HEK293 (cell line): ENCODE results near the gene CSRP1.
A peak's percentile ranks its signal among the peaks of the same experiment; 100 is the strongest.

Experiments
- BCL11B ChIP-seq: fragments of 450-650 bp; formaldehyde crosslinking; IDR thresholded peaks from 2 replicates; pipeline ENCODE4 v1.5.1; 2016; ENCODE audit warnings: low read depth, missing biosample characterization, missing genetic modification characterization
- HOXD13 ChIP-seq: sonication (generic); formaldehyde crosslinking; IDR thresholded peaks from 2 replicates; pipeline ENCODE4 v1.8.0; 2022; ENCODE audit warnings: missing genetic modification reagents, borderline replicate concordance
- KLF16 ChIP-seq: fragments of 450-650 bp; formaldehyde crosslinking; IDR thresholded peaks from 2 replicates; pipeline ENCODE4 v1.5.1; 2017; ENCODE audit warnings: missing biosample characterization, missing genetic modification characterization
- KLF7 ChIP-seq: fragments of 450-650 bp; formaldehyde crosslinking; IDR thresholded peaks from 2 replicates; pipeline ENCODE4 v1.5.1; 2016; ENCODE audit warnings: missing biosample characterization, missing genetic modification characterization, borderline replicate concordance
- RBAK ChIP-seq: fragments of 450-650 bp; formaldehyde crosslinking; IDR thresholded peaks from 2 replicates; pipeline ENCODE4 v1.5.1; 2016; ENCODE audit warnings: missing biosample characterization, missing genetic modification characterization
- TCF7L2 ChIP-seq: IDR thresholded peaks from 2 replicates; pipeline ENCODE4 v1.6.1; 2011; ENCODE audit warnings: low read depth, mild to moderate bottlenecking, inconsistent platforms, low read length, moderate library complexity, borderline replicate concordance
- ZBTB17 ChIP-seq: fragments of 450-650 bp; formaldehyde crosslinking; IDR thresholded peaks from 2 replicates; pipeline ENCODE4 v1.5.1; 2016; ENCODE audit warnings: missing biosample characterization, missing genetic modification characterization
- ZBTB20 ChIP-seq: fragments of 450-650 bp; formaldehyde crosslinking; IDR thresholded peaks from 2 replicates; pipeline ENCODE4 v1.5.1; 2016; ENCODE audit warnings: missing biosample characterization, missing genetic modification characterization
- ZBTB48 ChIP-seq: fragments of 450-650 bp; formaldehyde crosslinking; IDR thresholded peaks from 2 replicates; pipeline ENCODE4 v1.5.1; 2016; ENCODE audit warnings: missing biosample characterization, missing genetic modification characterization
- ZFP69B ChIP-seq: fragments of 450-650 bp; formaldehyde crosslinking; IDR thresholded peaks from 2 replicates; pipeline ENCODE4 v1.5.1; 2016; ENCODE audit warnings: missing biosample characterization, missing genetic modification characterization
- ZNF114 ChIP-seq: fragments of 450-650 bp; formaldehyde crosslinking; IDR thresholded peaks from 2 replicates; pipeline ENCODE4 v1.5.0; 2017; ENCODE audit warnings: missing biosample characterization, missing genetic modification characterization
- ZNF132 ChIP-seq: fragments of 450-650 bp; formaldehyde crosslinking; IDR thresholded peaks from 2 replicates; pipeline ENCODE4 v1.5.1; 2017; ENCODE audit warnings: missing biosample characterization, missing genetic modification characterization, borderline replicate concordance
- ZNF133 ChIP-seq: fragments of 450-650 bp; formaldehyde crosslinking; IDR thresholded peaks from 2 replicates; pipeline ENCODE4 v1.5.1; 2016; ENCODE audit warnings: missing biosample characterization, missing genetic modification characterization
- ZNF175 ChIP-seq: fragments of 450-650 bp; formaldehyde crosslinking; IDR thresholded peaks from 2 replicates; pipeline ENCODE4 v1.5.1; 2016; ENCODE audit warnings: missing biosample characterization, missing genetic modification characterization
- ZNF248 ChIP-seq: fragments of 450-650 bp; formaldehyde crosslinking; IDR thresholded peaks from 2 replicates; pipeline ENCODE4 v1.5.1; 2017; ENCODE audit warnings: missing biosample characterization, missing genetic modification characterization
- ZNF280D ChIP-seq: fragments of 450-650 bp; formaldehyde crosslinking; IDR thresholded peaks from 2 replicates; pipeline ENCODE4 v1.5.1; 2016; ENCODE audit warnings: missing biosample characterization, missing genetic modification characterization
- ZNF292 ChIP-seq: fragments of 450-650 bp; formaldehyde crosslinking; IDR thresholded peaks from 2 replicates; pipeline ENCODE4 v1.5.1; 2016; ENCODE audit warnings: low read depth, missing biosample characterization, missing genetic modification characterization, borderline replicate concordance
- ZNF350 ChIP-seq: fragments of 450-650 bp; formaldehyde crosslinking; IDR thresholded peaks from 2 replicates; pipeline ENCODE4 v1.5.0; 2017; ENCODE audit warnings: missing biosample characterization, mild to moderate bottlenecking, missing genetic modification characterization
- ZNF394 ChIP-seq: fragments of 450-650 bp; formaldehyde crosslinking; IDR thresholded peaks from 2 replicates; pipeline ENCODE4 v1.5.1; 2016; ENCODE audit warnings: missing biosample characterization, missing genetic modification characterization, mild to moderate bottlenecking, moderate library complexity, borderline replicate concordance
- ZNF404 ChIP-seq: fragments of 450-650 bp; formaldehyde crosslinking; IDR thresholded peaks from 2 replicates; pipeline ENCODE4 v1.5.1; 2017; ENCODE audit warnings: missing biosample characterization, missing genetic modification characterization
- ZNF426 ChIP-seq: fragments of 450-650 bp; formaldehyde crosslinking; IDR thresholded peaks from 2 replicates; pipeline ENCODE4 v1.5.1; 2017; ENCODE audit warnings: missing biosample characterization, missing genetic modification characterization, mild to moderate bottlenecking, inconsistent platforms, moderate library complexity
- ZNF433 ChIP-seq: fragments of 450-650 bp; formaldehyde crosslinking; IDR thresholded peaks from 2 replicates; pipeline ENCODE4 v1.5.1; 2016; ENCODE audit warnings: missing biosample characterization, missing genetic modification characterization, low read depth
- ZNF473 ChIP-seq: fragments of 450-650 bp; formaldehyde crosslinking; IDR thresholded peaks from 2 replicates; pipeline ENCODE4 v1.5.1; 2017; ENCODE audit warnings: missing biosample characterization, missing genetic modification characterization
- ZNF521 ChIP-seq: fragments of 450-650 bp; formaldehyde crosslinking; IDR thresholded peaks from 2 replicates; pipeline ENCODE4 v1.5.1; 2017; ENCODE audit warnings: missing biosample characterization, mild to moderate bottlenecking, missing genetic modification characterization
- ZNF548 ChIP-seq: fragments of 450-650 bp; formaldehyde crosslinking; IDR thresholded peaks from 2 replicates; pipeline ENCODE4 v1.5.1; 2016; ENCODE audit warnings: missing biosample characterization, missing genetic modification characterization
- ZNF629 ChIP-seq: fragments of 450-650 bp; formaldehyde crosslinking; IDR thresholded peaks from 2 replicates; pipeline ENCODE4 v1.5.1; 2017; ENCODE audit warnings: missing biosample characterization, missing genetic modification characterization
- ZNF776 ChIP-seq: fragments of 450-650 bp; formaldehyde crosslinking; IDR thresholded peaks from 2 replicates; pipeline ENCODE4 v1.5.0; 2017; ENCODE audit warnings: missing biosample characterization, missing genetic modification characterization, borderline replicate concordance
- ZNF777 ChIP-seq: fragments of 450-650 bp; formaldehyde crosslinking; IDR thresholded peaks from 2 replicates; pipeline ENCODE4 v1.5.1; 2017; ENCODE audit warnings: missing biosample characterization, missing genetic modification characterization, borderline replicate concordance
- ZNF837 ChIP-seq: fragments of 450-650 bp; formaldehyde crosslinking; IDR thresholded peaks from 2 replicates; pipeline ENCODE4 v1.5.1; 2016; ENCODE audit warnings: missing biosample characterization, missing genetic modification characterization
- TF ChIP-seq, protein P1 (sequence below): fragments of 450-650 bp; formaldehyde crosslinking; IDR thresholded peaks from 2 replicates; pipeline ENCODE4 v1.5.0; 2017; ENCODE audit warnings: missing biosample characterization, missing genetic modification characterization, borderline replicate concordance
- TF ChIP-seq, protein P2 (sequence below): fragments of 450-650 bp; IDR thresholded peaks from 2 replicates; pipeline ENCODE4 v1.5.1; 2018; ENCODE audit warnings: missing biosample characterization, missing genetic modification characterization
- TF ChIP-seq, protein P3 (sequence below): fragments of 450-650 bp; formaldehyde crosslinking; IDR thresholded peaks from 2 replicates; pipeline ENCODE4 v1.5.1; 2017; ENCODE audit warnings: missing biosample characterization, mild to moderate bottlenecking, missing genetic modification characterization, moderate library complexity

Gene CSRP1

GRCh38 chr1:201538612-201539551 is 32.0 kb upstream of the CSRP1 start, which contains the start of gene NAV1 (continued):
- no peak for TF ChIP-seq ZNF548
- no peak for TF ChIP-seq ZNF404
- no peak for TF ChIP-seq ZNF473 (tag by site-specific recombination)
- TF ChIP-seq ZNF426, result no peak
- no peak for TF ChIP-seq ZNF132 (tag by site-specific recombination)
- no peak for TF ChIP-seq ZNF521 (tag by site-specific recombination)
- TF ChIP-seq ZNF776 (tag by site-specific recombination), result no peak
- no peak for TF ChIP-seq ZNF837
- no peak for TF ChIP-seq ZNF280D (tag by site-specific recombination)
- TF ChIP-seq ZNF248, result no peak
- TF ChIP-seq, protein P1, sequence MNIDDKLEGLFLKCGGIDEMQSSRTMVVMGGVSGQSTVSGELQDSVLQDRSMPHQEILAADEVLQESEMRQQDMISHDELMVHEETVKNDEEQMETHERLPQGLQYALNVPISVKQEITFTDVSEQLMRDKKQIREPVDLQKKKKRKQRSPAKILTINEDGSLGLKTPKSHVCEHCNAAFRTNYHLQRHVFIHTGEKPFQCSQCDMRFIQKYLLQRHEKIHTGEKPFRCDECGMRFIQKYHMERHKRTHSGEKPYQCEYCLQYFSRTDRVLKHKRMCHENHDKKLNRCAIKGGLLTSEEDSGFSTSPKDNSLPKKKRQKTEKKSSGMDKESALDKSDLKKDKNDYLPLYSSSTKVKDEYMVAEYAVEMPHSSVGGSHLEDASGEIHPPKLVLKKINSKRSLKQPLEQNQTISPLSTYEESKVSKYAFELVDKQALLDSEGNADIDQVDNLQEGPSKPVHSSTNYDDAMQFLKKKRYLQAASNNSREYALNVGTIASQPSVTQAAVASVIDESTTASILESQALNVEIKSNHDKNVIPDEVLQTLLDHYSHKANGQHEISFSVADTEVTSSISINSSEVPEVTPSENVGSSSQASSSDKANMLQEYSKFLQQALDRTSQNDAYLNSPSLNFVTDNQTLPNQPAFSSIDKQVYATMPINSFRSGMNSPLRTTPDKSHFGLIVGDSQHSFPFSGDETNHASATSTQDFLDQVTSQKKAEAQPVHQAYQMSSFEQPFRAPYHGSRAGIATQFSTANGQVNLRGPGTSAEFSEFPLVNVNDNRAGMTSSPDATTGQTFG (tag by site-specific recombination), result no peak
- TF ChIP-seq, protein P2, sequence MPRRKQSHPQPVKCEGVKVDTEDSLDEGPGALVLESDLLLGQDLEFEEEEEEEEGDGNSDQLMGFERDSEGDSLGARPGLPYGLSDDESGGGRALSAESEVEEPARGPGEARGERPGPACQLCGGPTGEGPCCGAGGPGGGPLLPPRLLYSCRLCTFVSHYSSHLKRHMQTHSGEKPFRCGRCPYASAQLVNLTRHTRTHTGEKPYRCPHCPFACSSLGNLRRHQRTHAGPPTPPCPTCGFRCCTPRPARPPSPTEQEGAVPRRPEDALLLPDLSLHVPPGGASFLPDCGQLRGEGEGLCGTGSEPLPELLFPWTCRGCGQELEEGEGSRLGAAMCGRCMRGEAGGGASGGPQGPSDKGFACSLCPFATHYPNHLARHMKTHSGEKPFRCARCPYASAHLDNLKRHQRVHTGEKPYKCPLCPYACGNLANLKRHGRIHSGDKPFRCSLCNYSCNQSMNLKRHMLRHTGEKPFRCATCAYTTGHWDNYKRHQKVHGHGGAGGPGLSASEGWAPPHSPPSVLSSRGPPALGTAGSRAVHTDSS, result no peak
- no peak for TF ChIP-seq BCL11B (tag by site-specific recombination)
- 0 out of 2 replicates have a peak, but pooled peaks have one; percentile 54 for TF ChIP-seq ZBTB48 (tag by site-specific recombination)
- no peak for TF ChIP-seq HOXD13
- TF ChIP-seq, protein P3, sequence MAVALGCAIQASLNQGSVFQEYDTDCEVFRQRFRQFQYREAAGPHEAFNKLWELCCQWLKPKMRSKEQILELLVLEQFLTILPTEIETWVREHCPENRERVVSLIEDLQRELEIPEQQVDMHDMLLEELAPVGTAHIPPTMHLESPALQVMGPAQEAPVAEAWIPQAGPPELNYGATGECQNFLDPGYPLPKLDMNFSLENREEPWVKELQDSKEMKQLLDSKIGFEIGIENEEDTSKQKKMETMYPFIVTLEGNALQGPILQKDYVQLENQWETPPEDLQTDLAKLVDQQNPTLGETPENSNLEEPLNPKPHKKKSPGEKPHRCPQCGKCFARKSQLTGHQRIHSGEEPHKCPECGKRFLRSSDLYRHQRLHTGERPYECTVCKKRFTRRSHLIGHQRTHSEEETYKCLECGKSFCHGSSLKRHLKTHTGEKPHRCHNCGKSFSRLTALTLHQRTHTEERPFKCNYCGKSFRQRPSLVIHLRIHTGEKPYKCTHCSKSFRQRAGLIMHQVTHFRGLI (tag by site-specific recombination), result no peak
- no peak for TF ChIP-seq RBAK (tag by site-specific recombination)
- TF ChIP-seq ZNF114 (tag by site-specific recombination), result no peak
- TF ChIP-seq ZNF394 (tag by site-specific recombination), result no peak
- peak; percentile 92 for TF ChIP-seq ZFP69B (tag by site-specific recombination)
- TF ChIP-seq ZNF292 (tag by site-specific recombination), result no peak
- no peak for TF ChIP-seq ZNF777 (tag by site-specific recombination)
- TF ChIP-seq ZNF175 (tag by site-specific recombination), result no peak
- peak; percentile 88 for TF ChIP-seq TCF7L2
- peak; percentile 77; the same call in 1 of the 2 replicates for TF ChIP-seq KLF16 (tag by site-specific recombination)
- TF ChIP-seq ZNF629 (tag by site-specific recombination), result peak; percentile 50
- TF ChIP-seq KLF7 (tag by site-specific recombination), result no peak; the same call in 1 of the 2 replicates
- peak; percentile 79 for TF ChIP-seq ZBTB17
- peak; percentile 84; the same call in 1 of the 2 replicates for TF ChIP-seq ZBTB20 (tag by site-specific recombination)
- no peak for TF ChIP-seq ZNF350
- no peak for TF ChIP-seq ZNF133
- no peak for TF ChIP-seq ZNF433 (tag by site-specific recombination)
